Measurements from ENCODE around the gene CFAP251.

DNA sequence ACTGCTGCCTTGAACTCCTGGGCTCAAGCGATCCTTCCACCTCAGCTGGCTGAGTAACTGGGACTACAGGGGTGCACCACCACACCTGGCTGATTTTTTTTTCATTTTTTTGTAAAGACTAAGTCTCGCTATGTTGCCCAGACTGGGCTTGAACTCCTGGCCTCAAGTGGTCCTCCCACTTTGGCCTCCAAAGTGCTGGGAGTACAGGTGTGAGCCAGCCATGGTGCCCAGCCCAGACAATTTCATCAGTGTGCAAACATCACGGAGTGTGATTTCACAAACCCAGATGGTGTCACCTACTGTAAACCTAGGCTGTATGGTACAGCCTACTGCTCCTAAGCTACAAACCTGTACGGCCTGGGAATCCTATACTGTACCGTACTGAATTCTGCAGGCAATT is 96.4 kb downstream of the CFAP251 start:
- TF ChIP-seq ZNF274 (IDR thresholded peaks at IDR 0.05; ENCODE audit: borderline replicate concordance, extremely low read depth, low read length) (no peak), NANOG (IDR thresholded peaks at IDR 0.05; ENCODE audit: insufficient read depth, low read depth, low read length, poor library complexity, severe bottlenecking) (no peak), EGR1 (IDR thresholded peaks at IDR 0.05; ENCODE audit: borderline replicate concordance, low read depth, low read length) (no peak), JUN (IDR thresholded peaks at IDR 0.05; ENCODE audit: low read depth, low read length) (no peak), YY1 (IDR thresholded peaks at IDR 0.05; ENCODE audit: low read depth, low read length) (no peak)

All from H1 (cell line).